Spleen (tissue), 7 donors: ENCODE measurements around the gene KIZ.

Experiments used
- POLR2A ChIP-seq, 3 donors: fragments of 450-650 bp; IDR thresholded peaks; one replicate each; pipeline ENCODE4 v1.5.1; 2017; ENCODE audit warnings: antibody characterized with exemption in 3 of 3, mild to moderate bottlenecking in 1 of 3
- POLR2AphosphoS5 ChIP-seq, 3 donors: sonication (generic); formaldehyde crosslinking; IDR thresholded peaks; one replicate each; pipeline ENCODE4 v1.5.1; 2017; ENCODE audit warnings: antibody characterized with exemption in 3 of 3
- TF ChIP-seq, protein P1 (sequence below), 11 experiments: fragments of 200-600 bp in 7 of 11; fragments of 450-650 bp in 4 of 11; sonication (generic) in 4 of 11; IDR thresholded peaks in 8 of 11; conservative IDR thresholded peaks in 3 of 11; 1 replicate in 7 of 11; 2 replicates in 4 of 11; pipeline versions ENCODE4 v1.4.0 to v1.8.0; 2016 to 2021; ENCODE audit warnings: antibody characterized with exemption in 11 of 11, inconsistent platforms in 4 of 11, mild to moderate bottlenecking in 1 of 11
- donor health status: DM: no; HTN: no; CAD: no; lungs with moderate emphysema.
- donor health status: DM: no; HTN: no; CAD: no.
- donor health status: DM: no; HTN: no; CAD: no.

GRCh38 chr20:21291026-21291425, 165.1 kb downstream of the KIZ start:
- no peak for TF ChIP-seq POLR2AphosphoS5 (IDR thresholded peaks at IDR 0.05)
- TF ChIP-seq, protein P1, sequence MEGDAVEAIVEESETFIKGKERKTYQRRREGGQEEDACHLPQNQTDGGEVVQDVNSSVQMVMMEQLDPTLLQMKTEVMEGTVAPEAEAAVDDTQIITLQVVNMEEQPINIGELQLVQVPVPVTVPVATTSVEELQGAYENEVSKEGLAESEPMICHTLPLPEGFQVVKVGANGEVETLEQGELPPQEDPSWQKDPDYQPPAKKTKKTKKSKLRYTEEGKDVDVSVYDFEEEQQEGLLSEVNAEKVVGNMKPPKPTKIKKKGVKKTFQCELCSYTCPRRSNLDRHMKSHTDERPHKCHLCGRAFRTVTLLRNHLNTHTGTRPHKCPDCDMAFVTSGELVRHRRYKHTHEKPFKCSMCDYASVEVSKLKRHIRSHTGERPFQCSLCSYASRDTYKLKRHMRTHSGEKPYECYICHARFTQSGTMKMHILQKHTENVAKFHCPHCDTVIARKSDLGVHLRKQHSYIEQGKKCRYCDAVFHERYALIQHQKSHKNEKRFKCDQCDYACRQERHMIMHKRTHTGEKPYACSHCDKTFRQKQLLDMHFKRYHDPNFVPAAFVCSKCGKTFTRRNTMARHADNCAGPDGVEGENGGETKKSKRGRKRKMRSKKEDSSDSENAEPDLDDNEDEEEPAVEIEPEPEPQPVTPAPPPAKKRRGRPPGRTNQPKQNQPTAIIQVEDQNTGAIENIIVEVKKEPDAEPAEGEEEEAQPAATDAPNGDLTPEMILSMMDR (IDR thresholded peaks at IDR 0.05 in 8 of 11, conservative IDR thresholded peaks at IDR 0.05 in 3 of 11) = no peak
- no peak for TF ChIP-seq POLR2A (IDR thresholded peaks at IDR 0.05)
